Epithelial cell of esophagus (primary cell): ENCODE results near the gene MRTFA.

Source experiments
- DNase-seq: peaks from one replicate; pipeline ENCODE4 v3.0.0; 2010; ENCODE audit warnings: low read depth
- H3K4me3 ChIP-seq: 2 replicates; pipeline ENCODE4 v1.5.1; 2011; ENCODE audit warnings: mild to moderate bottlenecking, low read length, control low read depth
- CTCF ChIP-seq: IDR thresholded peaks from 2 replicates; pipeline ENCODE4 v1.5.1; 2011; ENCODE audit warnings: low read depth, mild to moderate bottlenecking, low read length, control low read depth, inconsistent platforms; ENCODE audit not compliant: insufficient read depth; ENCODE audit errors: missing control alignments

The MRTFA gene

GRCh38 chr22:40434106-40434505 lies 202.4 kb downstream of the MRTFA start:
- no peak for TF ChIP-seq CTCF
- no peak for DNase-seq
- H3K4me3 ChIP-seq = no peak overlapping the region

GRCh38 chr22:40433416-40434090 lies 203.0 kb downstream of the MRTFA start:
- no peak overlapping the region for H3K4me3 ChIP-seq
- no peak for DNase-seq
- TF ChIP-seq CTCF = no peak

- no peak for TF ChIP-seq CTCF
- DNase-seq = no peak
- H3K4me3 ChIP-seq = no peak overlapping the region
These were observed 203.9 kb downstream of the MRTFA start for GRCh38 chr22:40432625-40433024.

- no peak for TF ChIP-seq CTCF
- no peak overlapping the region for H3K4me3 ChIP-seq
- DNase-seq = no peak
These were observed 204.4 kb downstream of the MRTFA start for GRCh38 chr22:40432157-40432556.

- TF ChIP-seq CTCF = no peak
- H3K4me3 ChIP-seq = no peak overlapping the region
- no peak for DNase-seq
These were observed 205.5 kb downstream of the MRTFA start for GRCh38 chr22:40430991-40431390.

- no peak for TF ChIP-seq CTCF
- no peak for DNase-seq
- H3K4me3 ChIP-seq = no peak overlapping the region
These were observed 207.0 kb downstream of the MRTFA start for GRCh38 chr22:40429481-40429880.

GRCh38 chr22:40428796-40429195 lies 207.7 kb downstream of the MRTFA start:
- no peak overlapping the region for H3K4me3 ChIP-seq
- DNase-seq = no peak
- no peak for TF ChIP-seq CTCF
